Right lobe of liver (tissue), 4 donors: Measurements from ENCODE around the gene CDH23.

Experiments used
- CTCF ChIP-seq, 4 donors: fragments of 200-600 bp in 3 of 4; fragments of 450-650 bp in 1 of 4; IDR thresholded peaks; one replicate each; pipeline versions ENCODE4 v1.5.1 to v1.8.0; 2016 to 2022; ENCODE audit warnings: antibody characterized with exemption in 4 of 4, mild to moderate bottlenecking in 2 of 4
- POLR2A ChIP-seq: fragments of 450-650 bp; IDR thresholded peaks from one replicate; pipeline ENCODE4 v1.6.1; 2017; ENCODE audit warnings: antibody characterized with exemption, mild to moderate bottlenecking
- donor health status: DM: no; HTN: no; CAD: no.
- donor health status: DM: no; HTN: no; CAD: no.
- donor health status: DM: no; HTN: yes; CAD: no.

DNA sequence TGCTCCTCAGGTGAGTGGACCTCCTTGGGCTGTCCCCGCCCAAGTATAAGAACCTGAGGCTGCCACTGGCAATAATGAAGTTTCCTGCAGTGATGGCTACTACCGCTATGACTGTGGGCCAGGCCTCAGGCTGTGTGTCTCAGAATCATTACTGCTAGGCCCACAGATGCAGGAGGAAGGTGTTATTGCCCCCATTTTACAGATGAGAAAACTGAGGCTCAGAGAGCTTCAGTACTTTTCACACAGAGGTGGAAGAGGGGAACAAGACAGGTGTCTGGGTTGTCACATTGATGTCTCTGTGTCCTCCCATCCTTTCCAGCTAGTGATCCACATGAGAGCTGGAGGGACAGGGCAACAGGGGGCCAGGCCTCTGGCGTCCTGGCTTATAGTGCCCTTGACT lies 155.2 kb downstream of the CDH23 start:
- no peak for TF ChIP-seq POLR2A
- no peak for TF ChIP-seq CTCF (IDR thresholded peaks at IDR 0.05)
